Stimulated activated CD8-positive, alpha-beta memory T cell treated with anti-CD3 and anti-CD28 coated beads, Interleukin-2, amount 100 ng/mL, for 1 hour (primary cell): ENCODE results near the gene RAP1GAP2.
"Not testable (repeated sequence)": the region's sequence is repeated elsewhere in the genome, so short reads cannot be mapped to it uniquely, and the experiment has no call there.

Experiments used
- DNase-seq, 2 donors: peaks; one replicate each; pipeline ENCODE4 v3.0.0-alpha.2; 2020; ENCODE audit warnings: low read depth in 2 of 2

The RAP1GAP2 gene

DNA sequence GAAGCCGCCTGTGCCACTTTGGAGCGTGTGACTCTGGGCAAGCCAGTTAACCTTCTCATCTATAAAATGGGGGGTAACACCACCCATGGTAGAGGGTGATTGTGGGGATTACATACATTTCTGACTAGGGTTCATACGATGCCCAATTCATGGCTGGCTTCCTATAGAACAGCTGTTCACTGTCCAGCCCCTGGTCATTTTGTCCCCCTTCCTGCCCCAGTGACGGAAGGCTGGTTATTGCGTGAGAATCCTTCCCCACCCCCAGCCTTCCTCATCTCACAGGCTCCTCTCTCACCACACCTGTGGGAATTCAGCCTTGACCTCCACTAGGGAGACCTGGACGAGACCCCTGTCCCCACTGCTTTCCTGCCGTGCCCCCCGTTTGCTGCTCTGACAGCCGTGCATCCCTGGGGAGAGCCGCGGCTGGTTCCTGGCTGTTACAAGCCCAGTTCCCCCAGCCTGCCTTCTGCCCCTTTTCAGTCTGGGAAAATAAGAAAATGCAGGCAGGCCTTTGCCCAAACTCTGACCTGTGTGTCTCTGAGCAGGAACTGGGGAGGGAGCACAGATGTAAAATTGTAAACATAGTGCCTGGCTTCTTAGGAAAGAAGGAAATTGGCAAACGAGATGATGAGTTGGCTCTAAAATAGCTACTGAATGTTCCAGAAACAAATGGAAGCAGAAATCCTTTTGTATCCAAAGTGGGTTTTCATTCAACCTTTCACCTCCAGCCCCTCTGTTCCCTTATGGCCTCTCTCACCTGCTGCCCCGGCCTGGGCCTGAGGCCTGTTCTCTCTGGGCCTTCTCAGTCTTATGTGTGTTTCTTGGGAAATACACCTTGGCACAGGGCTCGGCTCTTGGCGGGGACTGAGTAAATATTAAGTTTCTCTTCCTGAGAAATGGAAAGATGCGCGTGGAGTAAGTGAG, 199.9 kb downstream of the RAP1GAP2 start:
- no peak for DNase-seq

DNA sequence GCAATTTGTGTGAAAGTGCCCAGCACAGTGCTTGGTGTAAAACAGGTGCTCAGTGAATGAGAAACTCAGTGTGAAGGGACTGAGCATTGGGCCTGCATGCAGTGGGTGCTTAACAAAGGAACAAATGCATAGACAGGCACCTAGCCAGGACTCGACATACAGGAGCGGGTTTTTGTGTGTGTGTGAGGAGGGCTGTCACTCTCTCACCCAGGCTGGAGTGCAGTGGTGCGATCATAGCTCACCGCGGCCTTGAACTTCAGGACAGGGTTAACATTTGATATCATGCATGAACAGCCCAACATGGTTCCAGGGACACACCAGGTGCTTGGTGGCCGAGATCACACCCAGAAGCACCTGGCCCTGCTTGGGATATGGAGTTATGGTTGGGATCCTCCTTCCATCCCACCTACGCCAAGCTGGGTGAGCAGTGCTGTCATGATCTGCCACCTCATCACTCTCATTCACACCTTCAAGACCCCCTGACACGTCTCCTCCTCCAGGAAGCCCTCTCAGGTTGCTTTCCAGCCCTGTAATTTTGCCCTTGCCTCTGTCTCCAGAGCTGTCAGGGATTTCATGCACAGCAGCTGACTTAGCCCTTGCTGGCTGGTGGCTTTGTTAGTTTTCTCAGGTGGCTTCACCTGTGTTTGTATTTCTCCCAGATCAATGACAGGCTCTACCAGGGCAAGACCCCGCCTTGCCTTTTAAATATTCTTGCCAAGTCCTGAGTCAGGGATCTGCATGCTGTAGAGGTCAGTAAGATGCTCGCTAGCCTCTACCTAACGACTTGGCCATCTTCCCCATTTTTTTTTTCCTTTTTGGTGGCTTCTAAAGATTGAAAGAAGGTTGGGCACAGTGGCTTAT, 200.8 kb downstream of the RAP1GAP2 start:
- DNase-seq: no peak

DNA sequence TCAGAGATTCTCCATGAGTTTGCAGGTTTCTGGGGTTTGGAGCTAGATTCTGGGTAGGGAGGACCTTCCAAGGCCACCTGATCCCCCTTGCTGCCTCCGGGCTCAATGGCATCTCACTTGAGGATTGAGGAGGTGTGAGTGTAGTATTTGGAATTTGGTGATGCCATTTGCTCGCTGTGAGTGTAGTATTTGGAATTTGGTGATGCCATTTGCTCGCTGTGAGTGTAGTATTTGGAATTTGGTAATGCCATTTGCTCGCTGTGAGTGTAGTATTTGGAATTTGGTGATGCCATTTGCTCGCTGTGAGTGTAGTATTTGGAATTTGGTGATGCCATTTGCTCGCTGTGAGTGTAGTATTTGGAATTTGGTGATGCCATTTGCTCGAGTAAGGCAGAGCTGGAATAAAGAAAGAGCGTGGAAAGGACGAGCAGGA, 202.2 kb downstream of the RAP1GAP2 start:
- not testable (repeated sequence) for DNase-seq

DNA sequence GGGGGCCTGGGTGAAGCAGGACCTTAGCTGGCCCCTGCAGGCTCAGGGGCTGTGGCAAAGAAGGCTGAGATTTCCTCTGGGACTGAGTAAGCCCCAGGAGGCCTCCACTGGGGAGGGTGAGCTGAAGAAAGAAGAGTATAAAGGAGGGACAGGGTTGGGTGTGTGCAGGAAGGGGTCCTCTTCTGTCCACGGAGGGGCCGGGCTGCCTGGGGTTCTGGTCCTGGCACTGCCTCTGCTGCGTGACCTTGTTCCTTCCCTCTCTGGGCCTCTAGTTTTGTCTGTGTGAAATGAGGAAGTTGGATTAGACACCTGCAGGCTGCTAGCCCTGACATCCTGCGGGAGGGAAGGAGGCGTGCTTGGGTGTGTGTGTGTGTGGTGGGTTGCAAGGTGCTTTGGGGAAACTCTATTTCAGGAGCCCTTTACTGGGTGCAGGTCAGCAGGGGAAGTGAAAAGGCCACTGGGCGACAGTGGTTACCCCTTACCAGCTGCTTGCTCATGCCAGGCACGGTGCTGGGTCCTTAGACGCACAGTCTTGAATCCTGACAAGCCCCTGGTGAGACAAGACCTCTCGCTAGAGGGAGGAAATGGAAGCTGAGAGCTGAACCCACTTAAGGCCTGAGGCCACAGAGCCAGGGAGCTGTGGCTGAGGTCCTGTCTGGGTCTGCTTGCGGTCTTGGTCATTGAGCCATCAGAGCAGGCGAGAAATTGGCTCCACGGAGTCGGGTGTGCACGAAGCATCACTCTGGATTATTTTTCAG, 206.5 kb downstream of the RAP1GAP2 start:
- no peak for DNase-seq

DNA sequence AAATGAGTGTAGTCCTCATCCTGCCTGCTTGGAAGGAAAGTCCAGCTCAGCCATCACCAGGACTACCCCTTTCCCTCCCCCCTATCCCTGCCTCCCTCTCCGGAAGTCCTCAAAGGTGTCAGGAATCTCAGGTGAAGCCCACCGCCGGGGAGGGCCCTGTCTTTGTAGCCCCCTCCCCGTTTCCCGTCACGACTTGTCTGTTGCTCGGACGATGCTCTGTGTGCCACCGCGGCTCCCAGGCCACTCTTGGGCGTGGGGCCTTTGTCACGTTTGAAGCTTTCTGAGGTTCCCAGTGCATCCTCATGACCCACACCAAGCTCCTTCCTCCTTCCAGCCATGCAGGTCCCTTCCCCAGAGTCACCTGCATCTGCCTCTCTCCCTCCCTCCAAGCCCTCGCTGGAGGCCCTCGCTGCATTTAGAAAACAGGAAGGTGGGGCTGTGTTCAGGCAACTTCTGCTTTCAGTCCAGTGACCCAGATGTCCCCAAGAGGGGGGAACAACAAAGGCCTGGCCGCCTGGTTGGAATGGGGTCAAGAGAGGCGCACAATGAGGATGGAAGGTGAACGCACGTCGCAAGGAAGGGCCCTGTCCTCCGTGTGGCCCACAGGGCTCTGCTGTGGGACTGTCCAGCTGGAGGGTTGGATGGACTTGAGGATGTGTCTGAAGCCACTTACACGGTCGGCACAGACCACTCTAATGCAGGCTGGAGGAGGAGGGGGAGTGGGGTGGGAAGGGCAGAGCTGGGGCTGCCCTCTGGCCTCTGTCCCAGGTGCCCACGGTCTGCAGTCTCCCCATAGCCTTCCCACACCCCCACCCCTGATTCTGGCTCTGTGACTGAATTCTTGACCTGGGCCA, 207.3 kb downstream of the RAP1GAP2 start:
- DNase-seq: no peak

DNA sequence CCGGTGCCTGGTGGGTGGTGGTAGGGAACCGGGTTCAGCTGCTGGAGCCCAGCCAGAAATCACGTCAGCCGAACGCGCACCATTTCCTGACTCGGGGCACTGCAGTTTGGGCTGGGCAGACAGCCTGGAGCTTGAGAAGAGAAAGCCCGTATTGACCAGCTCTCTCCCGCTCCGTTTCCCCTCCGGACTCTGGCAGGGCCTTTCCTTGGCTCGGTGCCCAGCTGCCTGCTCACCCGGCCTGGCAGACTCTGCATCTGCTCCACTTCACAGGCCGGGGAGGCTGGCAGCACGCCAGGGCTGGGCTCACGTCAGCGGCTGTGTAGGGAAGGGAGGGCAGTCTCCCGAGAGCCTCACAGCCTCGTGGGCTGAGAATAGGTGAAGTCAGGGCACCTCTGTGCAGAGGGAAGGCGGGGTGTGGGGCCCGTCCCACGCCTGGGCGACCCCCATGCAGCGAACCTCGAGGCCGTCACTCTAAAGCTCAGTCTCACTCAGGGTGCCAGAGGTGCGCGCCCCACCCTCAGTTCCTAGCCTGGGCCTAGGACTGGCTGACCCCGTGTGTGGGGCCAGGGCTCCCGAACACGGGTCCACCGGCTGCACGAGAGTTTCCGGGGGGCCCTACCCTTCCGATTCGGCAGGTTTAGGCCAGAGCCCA, 208.0 kb downstream of the RAP1GAP2 start:
- DNase-seq: peak; percentile 6 to 27

DNA sequence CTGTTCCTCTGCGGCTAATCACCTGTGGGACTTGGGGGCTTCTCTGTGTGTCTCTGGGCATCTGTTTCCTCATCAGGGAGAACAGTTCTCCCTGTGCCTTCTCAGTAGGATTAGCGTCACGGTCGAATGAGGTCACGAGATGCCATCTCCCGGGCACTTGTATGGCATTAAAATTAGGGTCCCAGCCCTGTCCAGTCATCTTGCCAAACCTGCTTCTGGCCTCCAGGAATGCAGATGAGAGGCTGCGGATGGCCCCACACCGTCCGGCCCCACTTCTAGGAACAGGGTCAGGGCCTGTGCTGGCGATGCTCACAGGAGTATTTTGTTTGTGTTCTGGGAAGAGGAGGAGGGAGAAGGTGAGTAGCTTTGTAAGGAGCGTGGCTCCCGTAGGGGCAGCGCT, 208.7 kb downstream of the RAP1GAP2 start:
- no peak for DNase-seq

DNA sequence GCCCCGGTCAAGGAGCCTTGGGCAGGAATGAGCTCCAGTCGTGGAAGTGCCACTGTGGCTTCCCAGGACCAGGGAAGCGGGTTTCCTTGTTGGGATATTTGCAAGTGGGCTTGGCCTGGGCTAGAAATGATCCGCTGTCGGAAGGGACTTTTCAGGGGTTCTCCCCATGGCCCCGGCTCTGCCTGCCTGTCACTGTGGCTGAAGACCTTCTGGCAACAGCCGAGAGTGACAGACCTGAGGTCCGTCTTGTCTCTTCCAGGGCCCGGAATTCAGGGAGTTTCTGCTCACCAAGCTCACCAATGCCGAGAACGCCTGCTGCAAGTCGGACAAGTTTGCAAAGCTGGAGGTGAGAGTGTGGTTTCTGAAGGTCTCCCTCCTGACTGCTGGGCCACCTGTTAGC, 209.5 kb downstream of the RAP1GAP2 start:
- DNase-seq: no peak

DNA sequence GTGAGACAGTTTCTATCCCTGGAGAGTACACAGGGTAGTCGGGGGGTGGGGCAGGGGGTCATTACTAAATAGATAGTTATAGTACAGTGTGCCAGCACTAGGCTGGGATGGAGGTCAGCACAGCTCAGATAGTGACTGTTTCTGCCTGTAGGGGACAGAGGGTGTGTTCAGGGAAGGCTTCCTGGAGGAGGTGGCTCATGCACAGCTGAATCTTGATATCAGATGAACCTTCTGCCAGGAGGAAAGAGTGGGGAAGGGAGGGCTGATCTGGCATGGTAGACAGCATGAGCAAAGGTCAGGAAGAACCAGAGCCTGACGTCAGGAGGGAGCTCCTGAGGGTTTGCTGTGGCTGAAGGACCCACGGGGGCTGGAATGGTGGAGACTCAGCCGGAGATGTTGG, 210.6 kb downstream of the RAP1GAP2 start:
- no peak for DNase-seq

DNA sequence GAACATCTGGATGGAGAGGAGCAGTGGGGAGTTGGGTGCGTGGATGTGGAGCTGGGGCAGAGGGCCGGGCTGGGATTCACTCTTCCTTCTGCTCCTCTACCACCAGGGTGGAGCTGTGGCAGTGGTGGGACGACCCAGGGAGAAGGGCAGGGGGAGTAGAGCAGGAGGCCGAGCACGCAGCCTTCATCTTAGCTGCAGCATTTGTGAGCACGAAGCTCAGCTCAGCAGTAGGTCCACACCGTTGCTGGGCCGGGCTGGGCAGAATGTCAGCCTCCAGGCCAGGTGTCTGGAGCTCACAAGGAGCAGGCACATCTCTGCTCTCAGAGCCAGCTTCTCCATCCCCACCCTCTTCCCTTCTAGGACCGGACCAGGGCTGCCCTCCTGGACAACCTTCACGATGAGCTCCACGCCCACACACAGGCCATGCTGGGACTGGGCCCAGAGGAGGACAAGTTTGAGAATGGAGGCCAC, 211.4 kb downstream of the RAP1GAP2 start:
- DNase-seq: no peak

DNA sequence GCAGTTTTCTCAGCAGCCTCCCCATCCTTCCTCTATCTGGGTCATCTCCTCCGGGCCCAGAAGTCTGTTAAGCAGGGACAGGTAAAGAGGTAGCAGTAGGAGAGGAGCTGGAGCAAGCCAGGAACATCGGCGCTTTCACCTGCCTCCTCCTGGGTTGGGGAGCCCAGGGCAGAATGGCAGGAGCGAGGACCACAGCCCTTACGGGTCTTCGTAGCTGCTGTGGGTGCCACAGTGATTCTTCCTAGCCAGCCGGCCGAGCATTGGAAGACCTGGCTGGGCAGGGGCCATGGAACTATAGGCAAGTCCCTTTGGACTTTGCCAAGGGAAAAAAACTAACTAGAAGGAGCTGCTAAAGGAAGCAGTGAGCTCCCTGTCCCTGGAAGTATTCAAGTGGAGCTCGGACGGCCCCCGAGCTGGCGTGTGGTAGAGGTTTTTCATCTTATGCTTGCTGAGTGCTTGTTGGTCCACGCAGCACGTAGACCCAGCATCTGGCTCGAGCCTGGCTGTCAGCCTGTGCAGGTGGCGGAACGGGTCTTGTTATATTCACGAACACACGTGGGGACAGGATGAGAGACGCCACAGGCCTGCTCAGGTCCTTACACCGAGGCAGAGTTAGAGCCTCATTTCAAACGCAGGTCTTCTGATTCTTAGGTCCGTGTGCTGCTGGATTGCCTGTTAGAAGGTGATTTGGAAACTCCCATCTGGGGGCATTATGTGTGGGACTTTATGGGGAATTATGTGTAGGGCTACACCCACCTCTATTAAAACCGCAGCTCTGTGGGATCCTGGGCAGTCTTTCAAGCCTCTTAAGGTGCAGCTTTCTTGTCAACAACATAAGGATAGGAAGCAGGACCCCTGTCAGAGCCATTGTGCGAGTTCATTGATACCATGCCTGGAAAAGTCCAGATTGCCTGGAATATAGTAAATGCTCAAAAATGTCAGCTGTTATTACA, 212.4 kb downstream of the RAP1GAP2 start:
- no peak for DNase-seq

DNA sequence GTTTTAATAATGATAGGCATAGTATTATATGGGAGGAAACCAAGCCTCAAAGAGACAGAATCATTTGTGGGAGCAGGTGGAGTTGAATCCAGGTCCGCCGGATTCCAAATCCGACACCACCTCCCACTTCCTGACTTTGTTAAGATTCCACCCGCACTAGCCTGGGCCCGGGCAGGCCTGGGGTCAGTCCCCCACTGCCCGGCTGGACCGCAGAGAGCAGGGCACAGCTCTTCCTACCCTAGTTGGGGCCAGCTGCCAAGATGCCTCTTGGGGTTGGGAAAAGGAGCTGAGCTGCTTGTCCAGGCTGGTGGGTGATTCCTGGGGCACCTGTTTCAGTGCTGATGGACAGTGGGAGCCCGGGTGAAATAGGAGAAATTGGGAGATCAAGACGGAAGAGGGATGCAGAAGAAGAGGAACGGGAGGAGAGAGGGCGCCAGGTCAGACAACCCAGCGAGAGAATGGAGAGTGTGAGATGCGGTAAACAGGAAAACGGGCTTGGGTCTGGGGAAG, 213.2 kb downstream of the RAP1GAP2 start:
- DNase-seq: no peak

DNA sequence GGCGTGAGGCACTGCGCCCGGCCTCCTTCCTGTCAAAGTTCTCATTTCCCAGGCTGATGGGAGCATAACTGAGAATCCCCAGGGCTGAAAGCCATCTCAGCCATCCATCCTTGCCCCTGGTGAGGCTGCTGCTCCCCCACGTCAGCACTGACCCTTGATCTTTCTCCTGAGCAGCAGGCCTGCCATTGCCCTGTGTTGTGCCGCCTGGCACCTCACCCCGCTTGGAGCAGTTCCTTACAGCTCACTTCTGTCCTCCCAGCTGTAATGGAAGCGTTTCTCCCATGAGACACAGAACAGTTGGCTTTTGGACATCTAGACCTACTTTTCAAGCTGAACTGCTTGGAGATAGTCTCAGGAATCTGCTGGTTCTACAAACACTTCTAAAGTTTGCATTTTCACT, 215.7 kb downstream of the RAP1GAP2 start:
- DNase-seq: no peak

DNA sequence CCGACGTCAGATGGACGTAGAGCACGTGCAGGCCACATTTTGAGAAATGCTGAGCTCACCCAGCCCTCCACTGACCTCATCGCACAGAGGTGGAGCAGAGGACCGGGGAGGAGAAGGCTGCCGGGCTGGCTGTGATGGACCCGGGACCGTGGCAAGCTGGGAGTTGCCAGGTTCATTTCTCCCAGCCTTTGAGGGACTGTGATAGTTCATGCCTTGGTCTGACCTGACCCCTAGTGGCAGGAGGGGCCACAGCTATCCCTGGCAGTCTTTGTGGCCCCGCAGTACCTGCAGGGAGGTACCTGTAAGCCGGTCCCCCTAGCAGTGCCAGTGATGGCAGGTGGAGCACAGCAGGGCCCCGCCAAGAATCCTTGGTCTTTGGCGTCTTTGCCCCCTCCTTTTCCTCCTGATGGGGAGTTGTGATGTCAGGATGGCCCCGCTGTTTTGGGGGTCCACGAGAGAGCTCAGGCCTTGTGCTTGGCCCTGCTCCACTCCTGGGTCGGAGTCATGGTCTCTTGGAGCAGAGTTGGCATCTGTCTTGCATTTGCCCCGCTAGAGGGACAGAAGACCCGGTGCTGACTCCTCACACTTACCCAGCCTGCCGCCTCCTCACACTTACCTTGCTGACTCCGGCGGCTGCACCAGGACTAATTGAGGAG, 216.8 kb downstream of the RAP1GAP2 start:
- peak; percentile 20 to 26 for DNase-seq

DNA sequence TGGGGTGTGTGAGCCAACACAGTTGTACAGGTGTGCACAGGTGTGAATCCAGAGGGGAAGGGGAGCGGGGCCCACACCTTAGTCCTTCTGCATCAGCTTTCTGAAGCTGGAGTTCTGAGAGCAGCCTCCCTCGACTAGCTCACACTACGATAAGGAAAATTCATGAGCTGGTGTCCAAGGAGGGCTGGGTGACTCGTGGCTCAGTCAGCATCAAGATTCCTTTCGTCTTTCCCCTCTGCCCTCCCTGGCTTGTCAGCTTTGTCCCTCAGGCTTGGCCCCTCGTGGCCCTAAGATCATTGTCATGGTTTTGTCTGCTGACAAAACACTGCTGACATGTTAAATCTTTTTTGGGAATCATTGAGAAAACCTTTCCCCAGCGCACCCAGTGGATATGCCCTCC, 219.7 kb downstream of the RAP1GAP2 start:
- DNase-seq: no peak

DNA sequence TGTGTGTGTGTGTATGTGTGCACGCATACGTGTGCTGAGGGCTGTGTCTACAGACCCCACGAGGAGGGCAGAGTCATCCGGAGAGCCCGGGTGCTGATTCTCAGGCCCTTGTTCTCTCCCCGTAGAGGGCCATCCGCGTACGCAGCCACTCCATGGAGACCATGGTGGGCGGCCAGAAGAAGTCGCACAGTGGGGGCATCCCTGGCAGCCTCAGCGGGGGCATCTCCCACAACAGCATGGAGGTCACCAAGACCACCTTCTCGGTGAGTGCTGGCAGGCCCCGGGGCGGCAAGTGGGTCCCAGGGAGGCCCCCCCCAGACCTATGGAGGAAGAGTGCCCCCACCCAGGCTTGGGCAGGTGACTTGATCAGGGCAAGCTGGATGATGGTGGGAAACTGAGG, 221.7 kb downstream of the RAP1GAP2 start:
- no peak for DNase-seq

DNA sequence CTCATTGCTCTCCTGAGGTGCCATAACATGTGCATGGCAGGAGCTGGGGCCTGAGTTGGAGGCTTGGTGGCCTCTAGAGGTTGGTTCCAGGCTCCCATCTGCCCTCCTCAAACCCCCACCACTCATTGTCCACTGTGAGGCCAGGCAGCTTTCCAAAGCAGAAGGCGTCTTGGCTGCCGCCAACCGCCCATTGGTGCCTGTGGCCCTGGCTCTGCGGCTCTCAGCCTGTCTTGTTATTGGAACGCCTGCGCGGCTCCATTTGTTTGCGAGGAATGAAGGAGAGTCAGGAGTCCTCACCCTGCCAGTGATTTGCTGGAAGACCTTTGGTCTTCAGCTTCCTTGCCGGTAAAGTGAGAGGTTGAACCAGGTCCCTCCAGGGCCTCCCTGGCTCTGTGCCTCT, 223.5 kb downstream of the RAP1GAP2 start:
- DNase-seq: no peak

DNA sequence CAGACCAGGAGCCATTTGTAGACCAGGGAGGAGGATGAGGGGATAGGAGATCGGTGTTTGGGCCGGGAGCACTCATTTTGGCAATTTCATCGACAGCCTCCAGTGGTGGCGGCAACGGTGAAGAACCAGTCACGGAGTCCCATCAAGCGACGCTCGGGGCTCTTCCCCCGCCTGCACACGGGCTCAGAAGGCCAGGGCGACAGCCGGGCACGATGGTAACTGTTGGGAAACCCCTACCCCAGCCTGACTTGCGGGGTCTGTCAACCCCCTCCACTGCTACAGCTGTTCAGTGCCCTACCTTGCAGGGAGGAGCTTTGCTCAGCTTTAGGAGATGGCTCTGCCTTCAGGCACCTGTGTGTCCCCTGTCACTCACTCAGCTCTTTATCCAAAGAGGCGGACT, 224.1 kb downstream of the RAP1GAP2 start:
- no peak for DNase-seq
